Retina (tissue), 1 donor: Measurements from ENCODE around the gene DES.

Experiments used
- DNase-seq: peaks from one replicate; pipeline ENCODE4 v3.0.0-alpha.2; 2016

DES gene

DNA sequence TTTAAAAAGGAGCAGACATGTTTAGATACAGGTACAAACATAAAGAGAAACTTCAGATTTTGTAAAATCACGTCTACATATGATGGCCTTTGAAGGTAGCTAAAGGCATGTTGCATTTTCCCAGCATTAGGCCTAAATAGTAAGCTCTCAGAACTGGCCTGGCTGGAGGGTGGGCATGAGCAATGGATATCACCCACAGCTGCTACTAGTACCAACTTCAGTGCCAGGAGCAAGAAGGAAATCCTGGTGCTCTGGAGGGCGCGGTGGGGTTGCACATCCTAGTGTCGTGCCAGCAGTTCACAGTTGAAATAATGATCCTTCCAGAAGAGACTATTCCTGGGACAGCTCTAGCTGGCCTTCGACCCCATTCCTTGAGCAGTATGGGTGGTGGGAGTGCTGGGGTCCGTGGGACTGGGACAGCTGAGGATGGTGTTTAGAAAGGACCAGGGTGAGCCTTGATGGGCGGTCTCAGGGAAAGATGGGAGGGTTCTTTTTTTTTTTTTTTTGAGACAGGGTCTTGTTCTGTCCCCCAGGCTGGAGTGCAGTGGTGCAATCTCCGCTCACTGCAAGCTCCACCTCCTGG, 4.9 kb downstream of the DES start:
- no peak for DNase-seq

DNA sequence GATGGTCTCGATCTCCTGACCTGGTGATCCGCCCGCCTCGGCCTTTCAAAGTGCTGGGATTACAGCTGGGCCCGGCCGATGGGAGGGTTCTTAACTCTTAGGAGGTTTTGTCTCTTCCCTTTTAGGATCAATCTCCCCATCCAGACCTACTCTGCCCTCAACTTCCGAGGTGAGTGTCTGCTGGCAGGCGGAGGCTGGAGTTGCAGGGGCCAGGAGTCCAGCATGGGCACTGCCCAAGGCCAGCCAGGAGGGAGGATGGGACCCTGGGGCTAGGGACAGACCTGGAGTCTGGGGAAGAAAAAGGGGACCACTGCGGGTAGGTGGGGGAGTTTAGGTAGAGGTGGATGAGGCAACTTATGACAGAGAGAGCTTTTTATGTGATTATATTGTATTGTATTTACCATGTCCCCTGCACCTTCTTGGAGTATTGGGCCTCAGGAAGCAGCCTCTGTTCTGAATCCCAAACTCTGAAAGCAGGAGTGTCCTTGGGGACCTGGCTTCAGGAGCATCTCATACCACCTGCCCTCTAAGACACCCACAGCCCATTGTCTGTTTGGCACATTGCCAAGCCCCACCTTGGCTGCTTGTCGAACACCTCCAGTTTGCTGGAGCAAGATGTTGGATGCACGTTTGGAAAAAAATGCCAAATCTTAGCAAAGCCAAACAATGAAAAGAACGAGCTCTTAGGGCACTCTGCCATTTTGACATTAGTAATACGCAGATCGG, 5.6 kb downstream of the DES start:
- DNase-seq = no peak

DNA sequence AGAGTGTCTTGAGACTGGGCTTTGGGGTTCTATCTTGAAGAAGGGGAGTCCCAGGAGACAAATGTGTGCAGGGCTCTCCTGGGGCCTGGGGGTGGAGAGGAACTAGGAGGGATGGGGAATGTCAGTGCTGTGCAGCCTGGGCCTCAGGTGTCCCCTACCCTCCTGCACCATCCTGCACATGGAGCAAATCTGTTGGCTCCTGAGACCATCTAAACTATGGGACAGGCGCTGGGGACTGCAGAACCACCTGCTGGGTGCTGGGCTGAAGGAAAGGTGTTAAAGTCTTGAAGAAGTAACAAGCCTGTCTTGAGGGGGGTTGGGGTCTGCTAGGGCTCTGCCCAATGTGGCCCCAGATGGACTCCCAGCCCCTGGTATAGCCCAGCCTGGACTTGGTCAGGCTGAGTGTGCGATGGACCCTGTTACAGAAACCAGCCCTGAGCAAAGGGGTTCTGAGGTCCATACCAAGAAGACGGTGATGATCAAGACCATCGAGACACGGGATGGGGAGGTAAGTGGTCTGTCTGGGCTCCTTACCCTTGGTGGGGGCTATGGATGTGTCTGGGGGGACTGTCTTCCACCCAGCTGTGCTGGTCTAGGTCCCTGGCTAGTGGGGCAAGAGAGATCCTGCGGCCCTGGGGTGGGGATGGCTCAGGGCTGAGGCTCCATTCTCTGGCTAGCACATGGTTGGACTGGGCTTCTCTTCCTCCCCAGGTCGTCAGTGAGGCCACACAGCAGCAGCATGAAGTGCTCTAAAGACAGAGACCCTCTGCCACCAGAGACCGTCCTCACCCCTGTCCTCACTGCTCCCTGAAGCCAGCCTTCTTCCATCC, 7.3 kb downstream of the DES start:
- DNase-seq = no peak

DNA sequence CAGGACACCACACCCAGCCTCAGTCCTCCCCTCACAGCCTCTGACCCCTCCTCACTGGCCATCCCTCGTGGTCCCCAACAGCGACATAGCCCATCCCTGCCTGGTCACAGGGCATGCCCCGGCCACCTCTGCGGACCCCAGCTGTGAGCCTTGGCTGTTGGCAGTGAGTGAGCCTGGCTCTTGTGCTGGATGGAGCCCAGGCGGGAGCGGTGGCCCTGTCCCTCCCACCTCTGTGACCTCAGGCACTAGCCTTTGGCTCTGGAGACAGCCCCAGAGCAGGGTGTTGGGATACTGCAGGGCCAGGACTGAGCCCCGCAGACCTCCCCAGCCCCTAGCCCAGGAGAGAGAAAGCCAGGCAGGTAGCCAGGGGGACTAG, 7.9 kb downstream of the DES start:
- DNase-seq = no peak

DNA sequence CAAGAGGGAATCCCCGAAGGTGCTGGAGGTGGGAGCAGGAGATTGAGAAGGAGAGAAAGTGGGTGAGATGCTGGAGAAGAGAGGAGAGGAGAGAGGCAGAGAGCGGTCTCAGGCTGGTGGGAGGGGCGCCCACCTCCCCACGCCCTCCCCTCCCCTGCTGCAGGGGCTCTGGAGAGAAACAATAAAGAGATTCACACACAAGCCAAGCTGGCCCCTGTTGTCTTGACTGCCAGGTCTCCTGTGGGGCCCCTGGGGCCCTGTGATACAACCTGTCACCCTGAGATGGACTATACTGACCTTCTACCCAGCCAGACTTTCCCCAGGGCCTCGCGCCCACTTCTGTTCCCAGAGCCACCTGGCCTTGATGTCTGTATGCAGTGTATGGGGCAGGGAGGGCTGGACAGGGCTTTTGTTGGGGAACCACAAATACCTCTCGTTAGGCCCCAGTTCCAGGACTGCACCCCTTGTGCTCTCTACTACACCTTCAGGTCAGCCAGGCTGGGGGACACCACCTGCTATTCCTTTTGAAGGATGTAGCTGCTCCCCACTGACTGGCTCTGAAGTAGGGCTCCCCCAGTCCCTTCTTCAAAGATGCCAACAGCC, 8.5 kb downstream of the DES start:
- DNase-seq = no peak

DNA sequence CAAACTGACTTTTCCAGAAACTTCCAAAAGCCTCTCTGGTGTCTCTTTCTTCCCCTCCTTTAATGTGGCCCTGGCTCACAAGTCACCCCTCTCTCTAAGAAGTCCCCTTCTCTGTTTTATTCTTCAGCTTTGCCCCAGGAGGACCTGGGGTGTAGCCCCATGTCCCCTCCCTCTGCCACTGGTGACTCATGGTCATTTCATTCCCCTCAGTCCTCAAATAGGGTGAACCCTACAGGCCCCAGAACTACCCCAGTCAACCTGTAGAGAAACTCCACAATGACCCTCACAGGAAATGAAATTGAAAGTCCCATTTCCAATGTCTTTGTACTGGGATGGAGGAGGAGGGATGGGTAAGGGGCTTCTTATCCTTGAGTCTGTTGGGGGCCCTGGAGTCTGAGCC, 10.3 kb downstream of the DES start:
- DNase-seq = no peak

DNA sequence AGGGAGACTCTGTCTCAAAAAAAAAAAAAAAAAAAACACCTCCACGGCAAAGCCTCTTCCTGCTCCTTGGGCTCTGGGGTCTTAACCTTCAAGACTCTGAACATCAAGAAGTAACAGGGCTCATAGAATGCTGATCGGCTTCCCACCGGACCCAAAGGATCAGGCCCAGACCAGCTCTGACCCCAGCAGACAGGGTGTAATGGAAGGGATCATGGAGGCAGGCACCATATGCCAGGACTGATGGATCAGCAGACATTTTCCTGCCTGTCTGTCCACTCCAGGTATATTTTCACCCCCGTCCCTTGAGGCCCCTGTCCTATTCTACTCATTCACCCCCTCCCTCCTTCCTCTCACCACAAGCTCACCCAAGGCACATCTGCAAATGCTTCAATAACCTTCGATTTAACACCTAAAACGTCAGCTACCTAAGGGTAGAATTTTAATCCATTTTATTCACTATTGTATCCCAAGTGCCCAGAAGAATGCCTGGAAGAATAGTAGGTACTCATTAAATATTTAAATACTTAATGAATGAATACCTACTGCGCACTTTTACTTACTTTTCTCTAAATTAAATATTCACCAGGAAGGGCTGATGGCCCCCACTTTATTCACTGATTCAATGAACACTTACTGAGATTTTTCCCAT, 11.9 kb downstream of the DES start:
- peak; percentile 3 for DNase-seq

DNA sequence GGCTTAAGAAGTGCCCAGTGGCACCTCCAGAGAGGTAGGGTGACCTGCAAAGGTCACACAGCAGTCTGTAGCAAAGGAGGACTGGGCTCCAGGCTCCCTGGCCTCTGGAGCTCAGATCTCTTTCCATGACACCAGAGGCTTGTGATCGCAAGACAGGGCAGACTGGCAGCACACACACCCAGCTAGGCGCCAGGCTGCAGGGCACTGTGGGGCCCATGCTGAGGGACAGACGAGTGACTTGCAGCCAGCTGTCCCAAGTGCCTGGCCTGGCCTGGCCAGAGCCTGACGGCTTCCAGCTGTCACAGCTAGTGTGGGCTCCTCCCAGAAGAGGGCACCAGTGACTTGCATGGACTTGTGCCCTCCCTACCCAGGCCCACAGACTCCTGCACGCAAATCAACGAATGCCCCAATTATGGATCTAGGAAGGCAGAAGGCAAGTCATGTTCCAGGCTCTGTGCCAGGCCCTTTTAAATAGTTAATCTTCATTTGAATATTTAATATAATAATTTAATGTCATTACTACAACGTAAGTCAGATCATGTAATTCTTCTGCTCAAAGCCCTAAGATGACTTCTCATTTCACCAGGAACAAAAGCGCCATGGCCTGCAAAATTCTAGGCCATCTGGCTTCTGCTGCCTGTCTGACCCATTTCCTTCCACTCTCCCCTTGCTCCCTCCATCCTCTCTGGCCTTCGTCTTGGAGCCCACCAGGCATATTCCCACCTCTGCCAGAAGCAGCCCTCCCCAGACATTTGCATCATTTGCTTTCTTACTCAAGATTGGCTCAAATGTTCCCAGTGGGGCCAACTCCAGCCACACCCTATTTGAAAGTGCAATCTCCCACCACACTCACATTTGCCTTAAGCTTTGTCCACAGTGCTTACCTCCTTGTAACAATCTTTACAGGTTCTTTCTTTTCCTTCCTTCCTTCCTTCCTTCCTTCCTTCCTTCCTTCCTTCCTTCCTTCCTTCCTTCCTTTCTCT, 12.7 kb downstream of the DES start:
- peak; percentile 63 for DNase-seq

DNA sequence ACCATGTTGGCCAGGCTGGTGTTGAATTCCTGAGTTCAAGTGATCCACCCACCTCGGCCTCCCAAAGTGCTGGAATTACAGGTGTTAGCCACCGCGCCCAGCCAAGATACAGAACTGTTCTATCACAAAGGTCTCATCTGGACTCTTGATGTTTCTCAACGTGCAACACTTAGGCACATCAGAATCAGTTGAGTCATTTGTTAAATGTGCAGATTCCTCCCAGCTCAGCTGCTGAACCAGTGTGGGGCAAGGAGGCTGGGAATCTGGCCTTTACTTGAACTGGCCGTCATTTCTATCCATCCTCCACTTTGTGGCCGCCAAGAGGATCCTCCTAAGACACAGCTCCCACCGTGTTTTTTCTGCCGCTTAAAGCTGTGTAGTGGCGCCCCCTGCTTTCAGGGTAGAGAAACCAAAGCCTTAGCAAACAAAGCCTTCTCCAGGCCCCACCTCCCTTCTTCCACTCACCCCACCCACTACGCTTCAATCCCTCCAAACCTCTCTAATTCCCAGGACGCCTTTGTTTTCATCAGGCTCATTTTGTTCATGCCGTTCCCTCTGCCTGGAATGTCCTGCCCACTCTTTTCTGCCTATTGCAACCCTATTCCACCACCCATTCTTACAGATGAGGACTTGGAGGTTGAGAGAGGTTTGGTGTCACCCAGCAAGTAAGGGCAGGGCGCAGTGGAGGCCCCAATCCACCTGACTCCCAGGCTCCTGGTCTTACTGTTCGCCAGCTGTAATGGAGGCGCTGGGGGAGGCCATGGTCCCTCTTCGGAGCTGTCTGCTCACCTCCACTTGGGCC, 15.7 kb downstream of the DES start:
- no peak for DNase-seq

DNA sequence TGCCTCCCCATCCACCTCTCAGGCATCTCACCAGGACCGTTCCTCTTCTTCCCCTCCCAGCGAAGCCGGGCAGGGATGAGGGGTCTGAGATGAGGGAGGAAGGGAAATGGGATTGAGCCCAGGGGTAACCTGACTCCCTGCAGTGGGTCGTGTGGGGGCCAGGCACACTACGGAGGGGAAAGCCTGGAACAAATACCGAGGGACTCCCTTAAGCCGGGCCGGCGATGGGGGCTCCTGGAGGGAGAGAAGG, 16.2 kb downstream of the DES start:
- peak; percentile 49 for DNase-seq

DNA sequence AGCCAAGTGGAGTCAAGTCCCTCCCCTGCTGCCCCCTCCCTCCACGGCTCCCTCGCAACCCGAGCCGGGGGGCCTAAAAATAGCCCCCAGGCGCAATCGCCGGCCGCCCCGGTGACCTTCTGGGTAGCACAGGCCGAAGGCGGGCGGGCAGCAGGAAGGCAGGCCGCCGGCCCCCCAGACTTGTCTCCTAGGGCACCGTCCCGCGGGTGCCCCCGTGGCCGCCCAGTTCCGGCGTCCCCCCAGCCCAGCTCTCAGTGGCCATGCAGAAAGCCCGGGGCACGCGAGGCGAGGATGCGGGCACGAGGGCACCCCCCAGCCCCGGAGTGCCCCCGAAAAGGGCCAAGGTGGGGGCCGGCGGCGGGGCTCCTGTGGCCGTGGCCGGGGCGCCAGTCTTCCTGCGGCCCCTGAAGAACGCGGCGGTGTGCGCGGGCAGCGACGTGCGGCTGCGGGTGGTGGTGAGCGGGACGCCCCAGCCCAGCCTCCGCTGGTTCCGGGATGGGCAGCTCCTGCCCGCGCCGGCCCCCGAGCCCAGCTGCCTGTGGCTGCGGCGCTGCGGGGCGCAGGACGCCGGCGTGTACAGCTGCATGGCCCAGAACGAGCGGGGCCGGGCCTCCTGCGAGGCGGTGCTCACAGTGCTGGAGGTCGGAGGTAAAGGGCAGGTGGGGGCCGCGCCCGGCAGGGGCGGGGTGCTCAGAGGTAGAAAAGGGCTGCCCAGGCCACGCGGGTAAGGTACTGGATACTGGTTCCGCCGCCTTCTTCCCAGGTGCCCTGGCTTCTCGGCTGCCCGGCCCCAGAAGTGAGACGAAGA, 16.7 kb downstream of the DES start, which contains the start of gene SPEG:
TSS of gene SPEG (plus strand) at position 126 of the 808 bp plus-strand sequence. CDS start at position 261, 135 bp downstream.
- peak; percentile 65 for DNase-seq

DNA sequence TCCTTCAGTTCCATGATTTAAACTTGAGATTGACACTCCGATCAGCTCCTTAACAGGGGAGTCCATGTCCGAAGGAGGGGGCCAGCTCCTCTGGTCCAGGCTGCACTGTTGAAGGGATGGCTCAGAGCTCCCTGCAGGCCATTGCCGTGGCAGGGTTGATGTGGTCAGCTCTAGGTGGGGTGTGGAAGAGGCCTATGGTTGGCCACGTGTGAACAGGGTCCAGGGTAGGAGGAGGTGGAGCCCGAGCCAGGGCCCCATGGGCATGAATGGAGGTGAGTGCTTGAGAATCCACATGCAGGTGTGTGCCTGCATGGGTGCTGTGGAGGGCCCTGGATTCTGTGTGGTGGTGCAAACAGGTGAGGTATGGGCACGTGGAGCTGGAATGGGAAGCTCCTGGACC, 17.5 kb downstream of the DES start:
- DNase-seq = no peak

DNA sequence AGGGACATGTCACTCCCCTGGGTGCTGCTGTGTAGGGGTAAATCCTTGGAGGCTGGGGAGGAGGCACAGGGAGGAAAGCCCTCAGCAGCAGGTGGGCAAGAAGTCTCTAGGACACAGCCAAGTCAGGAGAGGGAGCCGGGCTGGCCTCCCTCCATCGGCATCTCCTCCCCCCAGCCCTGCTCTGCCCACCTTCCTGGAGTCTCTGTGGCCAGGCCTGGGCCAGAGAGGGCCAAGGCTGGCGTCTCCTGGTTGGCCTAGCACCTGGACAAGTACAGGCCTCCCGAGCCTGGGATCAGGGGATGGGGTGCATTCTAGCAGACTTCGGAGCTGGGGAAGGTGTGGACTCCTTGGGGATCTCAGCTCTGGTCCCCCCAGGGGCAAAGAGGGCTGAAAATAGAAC, 18.3 kb downstream of the DES start:
- DNase-seq = no peak

DNA sequence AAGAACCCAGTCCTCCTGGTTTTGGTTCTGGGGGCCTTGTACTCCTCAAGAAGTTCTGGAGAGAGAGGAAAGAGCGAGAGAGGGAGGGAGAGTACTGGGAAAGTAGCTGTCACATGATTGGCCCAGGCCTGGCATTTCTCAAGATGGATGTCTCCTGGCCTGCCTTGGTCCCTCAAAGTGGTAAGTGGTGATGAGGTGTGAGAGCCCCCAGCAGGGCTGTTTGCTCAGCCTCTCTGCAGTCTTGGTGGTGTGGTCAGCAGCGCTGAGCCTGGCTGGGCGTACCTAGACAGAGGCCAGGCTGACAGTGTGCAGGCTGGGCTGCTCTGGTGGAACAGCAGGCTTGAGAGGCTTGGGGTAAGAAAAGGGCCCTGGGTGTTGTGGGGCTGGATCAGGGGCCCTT, 19.0 kb downstream of the DES start:
- DNase-seq = no peak

DNA sequence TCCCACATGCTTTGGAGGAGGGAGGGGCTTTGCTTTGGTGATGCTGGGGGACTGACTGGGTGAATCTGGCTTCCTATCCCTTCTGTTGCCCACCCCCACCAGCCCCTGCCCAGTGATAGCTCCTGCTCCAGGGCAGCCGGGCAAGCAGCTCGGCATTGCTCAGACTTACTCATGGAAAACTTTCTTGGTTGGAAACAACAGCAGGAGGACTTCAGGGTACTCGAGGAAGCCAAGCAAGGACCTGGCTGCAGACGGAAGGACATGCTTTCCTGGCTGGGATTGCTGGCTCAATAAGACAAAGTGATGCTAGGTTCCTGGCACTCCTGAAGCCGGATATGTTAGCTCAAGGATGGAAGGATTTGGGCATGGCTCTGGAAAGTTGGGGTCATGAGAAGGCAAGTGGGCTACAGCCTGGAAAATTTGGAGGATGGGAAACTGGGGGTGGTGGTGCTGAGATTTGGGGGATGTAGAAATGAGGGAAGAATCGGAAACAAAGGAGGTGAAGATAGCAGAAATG, 19.6 kb downstream of the DES start:
- DNase-seq = no peak

DNA sequence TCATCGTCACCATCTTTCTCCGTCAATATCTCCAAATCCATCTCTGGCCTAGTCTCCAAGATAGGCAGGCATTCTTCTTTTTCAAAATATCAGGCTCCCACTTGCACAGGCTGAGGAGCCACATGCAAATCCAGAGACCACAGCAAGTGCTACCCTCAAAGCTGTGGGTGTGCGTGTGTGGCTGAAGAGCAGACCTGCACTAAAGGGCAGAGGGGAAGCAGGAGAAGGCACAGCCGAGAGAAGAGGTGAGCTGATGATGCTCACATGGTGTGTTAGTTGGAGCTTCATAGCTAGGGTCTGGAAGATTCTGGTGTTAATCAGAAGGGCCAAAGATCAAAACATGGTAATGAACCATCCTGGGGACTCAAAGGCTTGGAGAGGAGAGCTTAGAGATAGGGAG, 20.3 kb downstream of the DES start:
- no peak for DNase-seq

DNA sequence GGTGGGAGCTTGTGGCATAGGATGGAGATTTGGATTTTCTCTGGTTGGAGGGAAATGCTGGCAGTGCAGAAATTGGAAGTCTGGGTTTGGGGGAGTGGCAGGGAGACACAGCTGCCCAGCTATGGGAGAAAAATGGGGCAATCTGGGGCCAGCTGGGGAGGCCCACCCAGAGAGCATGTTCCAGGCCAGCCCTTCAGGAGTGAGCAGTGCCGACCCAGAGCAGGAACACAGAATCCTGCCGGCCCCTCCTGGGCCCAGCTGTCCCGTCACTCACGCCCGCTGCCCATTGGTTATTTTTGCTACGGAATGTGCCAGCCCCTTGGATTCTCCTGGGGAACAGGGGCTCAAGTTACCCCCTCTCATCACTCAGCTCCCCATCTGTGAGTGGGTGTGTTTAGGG, 21.3 kb downstream of the DES start:
- DNase-seq = no peak

DNA sequence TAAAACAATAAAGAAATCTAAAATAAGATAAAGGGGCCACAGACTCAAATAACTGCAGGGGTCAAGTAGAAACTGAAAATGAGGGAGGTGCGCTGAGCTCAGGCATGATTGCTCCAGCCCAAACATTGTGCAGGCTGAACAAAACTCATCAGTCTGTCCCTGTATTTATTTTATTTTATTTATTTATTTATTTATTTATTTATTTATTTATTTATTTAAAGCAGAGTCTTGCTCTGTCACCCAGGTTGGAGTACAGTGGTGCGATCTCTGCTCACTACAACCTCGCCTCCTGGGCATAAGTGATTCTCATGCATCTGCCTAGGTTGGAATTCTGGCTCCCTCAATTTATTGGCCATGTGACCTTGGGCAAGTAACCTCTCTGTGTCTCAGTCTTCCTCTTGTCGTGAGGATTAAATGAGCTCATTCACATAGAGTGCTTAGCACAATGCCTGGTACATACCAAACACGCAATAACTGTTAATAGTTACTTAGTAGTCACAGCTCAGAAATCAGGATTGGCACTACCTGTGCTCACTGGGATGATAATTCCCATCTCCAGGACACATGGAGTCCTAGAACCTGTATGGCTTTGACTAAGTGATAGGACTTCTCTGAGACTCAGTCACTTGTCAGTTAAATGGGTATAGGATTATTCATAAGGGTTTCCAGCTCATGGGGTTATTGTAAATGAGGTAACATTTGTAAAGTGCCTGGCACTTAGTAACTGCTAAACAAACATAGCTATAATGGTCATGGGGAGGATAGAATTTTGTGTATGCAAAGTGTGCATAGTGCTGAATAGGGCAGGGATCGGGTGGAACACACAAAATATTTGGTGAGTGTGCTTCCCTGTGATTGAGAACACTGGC, 22.4 kb downstream of the DES start:
- DNase-seq = no peak
